ENCODE measurements around the gene C9.

DNA sequence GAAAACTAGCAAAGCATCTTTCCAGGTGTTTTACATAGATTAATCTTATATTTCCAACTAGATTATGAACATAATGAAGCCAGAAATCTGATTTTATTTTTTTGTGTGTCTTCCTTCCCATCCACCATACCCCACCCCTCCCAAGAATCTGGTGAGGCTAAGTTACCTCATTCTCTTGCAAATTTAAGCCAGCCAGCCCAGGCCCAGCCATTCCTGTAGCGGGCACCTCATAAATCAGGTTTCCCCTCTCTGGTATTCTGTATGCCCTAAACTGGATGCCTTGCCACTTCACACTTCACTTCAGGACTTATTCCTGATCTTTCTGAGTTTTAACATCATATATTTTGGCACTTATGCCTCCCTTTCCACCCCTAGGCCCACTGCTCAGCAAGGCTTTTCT is 21.8 kb downstream of the C9 start:
- TF ChIP-seq MAFK (IDR thresholded peaks at IDR 0.05; ENCODE audit: low read depth, low read length) (no peak), RAD21 (IDR thresholded peaks at IDR 0.05; ENCODE audit: low read length) (no peak), CEBPB (IDR thresholded peaks at IDR 0.05; ENCODE audit: low read depth, low read length) (no peak), POLR2A (IDR thresholded peaks at IDR 0.05; ENCODE audit: low read depth, low read length) (no peak), CHD1 (IDR thresholded peaks at IDR 0.05; ENCODE audit: low read depth, low read length) (no peak), RFX5 (IDR thresholded peaks at IDR 0.05; ENCODE audit: low read depth, low read length) (no peak), FOS (IDR thresholded peaks at IDR 0.05; ENCODE audit: low read depth, low read length) (no peak), MXI1 (IDR thresholded peaks at IDR 0.05; ENCODE audit: borderline replicate concordance, low read depth, low read length) (no peak), RCOR1 (IDR thresholded peaks at IDR 0.05; ENCODE audit: insufficient replicate concordance, low read length) (no peak), BHLHE40 (IDR thresholded peaks at IDR 0.05; ENCODE audit: low read depth, low read length) (no peak)
- TF ChIP-seq, protein P1, sequence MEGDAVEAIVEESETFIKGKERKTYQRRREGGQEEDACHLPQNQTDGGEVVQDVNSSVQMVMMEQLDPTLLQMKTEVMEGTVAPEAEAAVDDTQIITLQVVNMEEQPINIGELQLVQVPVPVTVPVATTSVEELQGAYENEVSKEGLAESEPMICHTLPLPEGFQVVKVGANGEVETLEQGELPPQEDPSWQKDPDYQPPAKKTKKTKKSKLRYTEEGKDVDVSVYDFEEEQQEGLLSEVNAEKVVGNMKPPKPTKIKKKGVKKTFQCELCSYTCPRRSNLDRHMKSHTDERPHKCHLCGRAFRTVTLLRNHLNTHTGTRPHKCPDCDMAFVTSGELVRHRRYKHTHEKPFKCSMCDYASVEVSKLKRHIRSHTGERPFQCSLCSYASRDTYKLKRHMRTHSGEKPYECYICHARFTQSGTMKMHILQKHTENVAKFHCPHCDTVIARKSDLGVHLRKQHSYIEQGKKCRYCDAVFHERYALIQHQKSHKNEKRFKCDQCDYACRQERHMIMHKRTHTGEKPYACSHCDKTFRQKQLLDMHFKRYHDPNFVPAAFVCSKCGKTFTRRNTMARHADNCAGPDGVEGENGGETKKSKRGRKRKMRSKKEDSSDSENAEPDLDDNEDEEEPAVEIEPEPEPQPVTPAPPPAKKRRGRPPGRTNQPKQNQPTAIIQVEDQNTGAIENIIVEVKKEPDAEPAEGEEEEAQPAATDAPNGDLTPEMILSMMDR (conservative IDR thresholded peaks at IDR 0.05; ENCODE audit: low read depth, low read length), result no peak
- TF ChIP-seq, protein P2, sequence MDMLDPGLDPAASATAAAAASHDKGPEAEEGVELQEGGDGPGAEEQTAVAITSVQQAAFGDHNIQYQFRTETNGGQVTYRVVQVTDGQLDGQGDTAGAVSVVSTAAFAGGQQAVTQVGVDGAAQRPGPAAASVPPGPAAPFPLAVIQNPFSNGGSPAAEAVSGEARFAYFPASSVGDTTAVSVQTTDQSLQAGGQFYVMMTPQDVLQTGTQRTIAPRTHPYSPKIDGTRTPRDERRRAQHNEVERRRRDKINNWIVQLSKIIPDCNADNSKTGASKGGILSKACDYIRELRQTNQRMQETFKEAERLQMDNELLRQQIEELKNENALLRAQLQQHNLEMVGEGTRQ (IDR thresholded peaks at IDR 0.05; ENCODE audit: low read depth, low read length), result no peak
